Ascending aorta (tissue), 2 donors: ENCODE measurements around the gene YPEL4. TPM values are rescaled to one million over a fixed set of nuclear protein-coding genes. Genes with fewer than 3 reads are reported as not detected.

ENCODE experiments used
- DNase-seq, 2 donors: peaks; one replicate each; pipeline ENCODE4 v3.0.0-alpha.2; 2019; ENCODE audit warnings: low spot score in 2 of 2
- H3K27ac ChIP-seq, 2 donors: fragments of 200-600 bp; sonication (generic); one replicate each; pipeline ENCODE4 v1.5.1; 2016 to 2017; ENCODE audit warnings: mild to moderate bottlenecking in 1 of 2
- H3K27me3 ChIP-seq: fragments of 200-600 bp; sonication (generic); one replicate; pipeline ENCODE4 v1.5.1; 2017
- H3K36me3 ChIP-seq, 2 donors: fragments of 200-600 bp; sonication (generic); one replicate each; pipeline ENCODE4 v1.5.1; 2016
- H3K4me1 ChIP-seq, 2 donors: fragments of 200-600 bp; sonication (generic); one replicate each; pipeline ENCODE4 v1.5.1; 2016 to 2017; ENCODE audit warnings: mild to moderate bottlenecking in 1 of 2
- H3K4me3 ChIP-seq, 2 donors: fragments of 200-600 bp; sonication (generic); one replicate each; pipeline ENCODE4 v1.5.1; 2016 to 2017; ENCODE audit warnings: mild to moderate bottlenecking in 1 of 2
- H3K9me3 ChIP-seq, 2 donors: fragments of 200-600 bp; sonication (generic); one replicate each; pipeline ENCODE4 v1.5.1; 2016
- intact Hi-C: fragments of 100-400 bp; cut with DNase I; formaldehyde crosslinking; loops from one replicate; pipeline ENCODE4 v1.15.1; 2023
- total RNA-seq: library from RNA; depleted of rRNA; stranded (reverse); fragments of >200 nt; gene quantifications from one replicate; pipeline ENCODE4 v1.1.0, GENCODE V29; 2016
- TF ChIP-seq, protein P1 (sequence below), 3 experiments: fragments of 200-600 bp in 2 of 3; fragments of 450-650 bp in 1 of 3; sonication (generic) in 2 of 3; IDR thresholded peaks; one replicate each; pipeline ENCODE4 v1.5.1; 2016 to 2019; ENCODE audit warnings: antibody characterized with exemption in 3 of 3, mild to moderate bottlenecking in 1 of 3, moderate library complexity in 1 of 3

YPEL4 gene
- total RNA-seq, 1 donor from 2014 or later: not detected

DNA sequence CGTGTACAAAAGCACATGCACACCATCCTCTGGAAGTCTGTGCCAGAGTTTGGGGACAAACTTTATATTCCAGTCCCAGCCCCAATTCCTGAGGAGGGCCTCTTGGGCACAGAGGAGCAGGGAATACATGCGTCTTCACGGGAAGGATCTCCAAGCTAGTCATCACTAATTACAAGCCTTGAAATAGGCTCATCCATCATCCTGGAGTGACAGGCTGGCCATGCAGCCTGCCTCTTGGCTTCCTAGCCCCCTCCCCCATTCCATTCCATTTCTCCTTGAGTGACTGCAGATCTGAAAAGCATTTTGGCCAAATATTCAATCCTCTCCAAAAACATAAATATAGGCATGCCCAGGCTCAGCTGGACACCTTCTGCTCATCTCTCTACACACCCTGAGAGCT, 27.4 kb downstream of the YPEL4 start:
- no peak overlapping the region for H3K27ac ChIP-seq
- no peaks in the 10 kb centered on the region for H3K27me3 ChIP-seq
- H3K36me3 ChIP-seq: peaks cover 4 to 31% of the 10 kb centered on the region in 2 donors
- DNase-seq: no peak
- no peaks in the 10 kb centered on the region for H3K4me1 ChIP-seq
- TF ChIP-seq, protein P1, sequence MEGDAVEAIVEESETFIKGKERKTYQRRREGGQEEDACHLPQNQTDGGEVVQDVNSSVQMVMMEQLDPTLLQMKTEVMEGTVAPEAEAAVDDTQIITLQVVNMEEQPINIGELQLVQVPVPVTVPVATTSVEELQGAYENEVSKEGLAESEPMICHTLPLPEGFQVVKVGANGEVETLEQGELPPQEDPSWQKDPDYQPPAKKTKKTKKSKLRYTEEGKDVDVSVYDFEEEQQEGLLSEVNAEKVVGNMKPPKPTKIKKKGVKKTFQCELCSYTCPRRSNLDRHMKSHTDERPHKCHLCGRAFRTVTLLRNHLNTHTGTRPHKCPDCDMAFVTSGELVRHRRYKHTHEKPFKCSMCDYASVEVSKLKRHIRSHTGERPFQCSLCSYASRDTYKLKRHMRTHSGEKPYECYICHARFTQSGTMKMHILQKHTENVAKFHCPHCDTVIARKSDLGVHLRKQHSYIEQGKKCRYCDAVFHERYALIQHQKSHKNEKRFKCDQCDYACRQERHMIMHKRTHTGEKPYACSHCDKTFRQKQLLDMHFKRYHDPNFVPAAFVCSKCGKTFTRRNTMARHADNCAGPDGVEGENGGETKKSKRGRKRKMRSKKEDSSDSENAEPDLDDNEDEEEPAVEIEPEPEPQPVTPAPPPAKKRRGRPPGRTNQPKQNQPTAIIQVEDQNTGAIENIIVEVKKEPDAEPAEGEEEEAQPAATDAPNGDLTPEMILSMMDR (IDR thresholded peaks at IDR 0.05): no peak
- H3K9me3 ChIP-seq: peaks cover 0 to 5% of the 10 kb centered on the region in 2 donors
- intact Hi-C loops: no loop called here
- H3K4me3 ChIP-seq: no peak overlapping the region

DNA sequence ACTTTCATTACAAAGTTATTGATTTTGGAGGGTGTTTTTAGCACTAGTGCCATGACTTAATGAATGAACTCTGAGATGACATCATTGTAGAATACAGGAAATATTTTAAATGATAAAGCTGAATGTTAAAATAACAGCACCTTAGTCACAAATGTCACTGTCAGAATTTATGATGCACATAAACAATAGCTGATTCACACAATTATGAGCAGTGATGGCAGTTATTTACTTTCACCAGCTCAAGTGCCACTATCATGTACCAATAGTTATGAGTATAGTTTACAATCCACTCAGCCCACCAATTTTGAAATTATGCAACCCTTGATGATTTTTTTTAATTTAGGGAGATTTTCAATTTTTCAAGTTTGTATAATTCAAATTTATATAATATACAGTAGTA, 29.2 kb downstream of the YPEL4 start:
- TF ChIP-seq, protein P1 (IDR thresholded peaks at IDR 0.05): no peak

DNA sequence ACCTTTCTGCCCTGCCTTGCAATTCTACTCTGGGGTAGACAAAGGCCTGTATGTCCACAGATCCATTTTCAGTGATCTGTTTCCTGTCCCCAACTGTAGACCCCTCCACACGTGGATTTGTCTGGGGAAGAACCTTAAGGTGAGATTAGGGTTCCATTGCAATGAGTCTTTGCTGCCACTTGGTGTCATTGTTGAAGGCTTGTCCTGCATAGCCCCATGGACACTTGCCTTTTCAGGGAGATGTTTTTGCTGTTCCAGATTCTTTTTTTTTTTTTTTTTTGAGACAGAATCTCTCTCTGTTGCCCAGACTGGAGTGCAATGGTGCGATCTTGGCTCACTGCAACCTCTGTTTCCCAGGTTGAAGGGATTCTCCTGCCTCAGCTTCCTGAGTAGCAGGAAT, 30.4 kb downstream of the YPEL4 start:
- intact Hi-C loops: no loop called here
- Histone ChIP-seq H3K4me3 (no peak overlapping the region), H3K27ac (no peak overlapping the region), H3K9me3 (peaks cover 0 to 5% of the 10 kb centered on the region in 2 donors), H3K36me3 (peaks cover 20 to 54% of the 10 kb centered on the region in 2 donors), H3K27me3 (no peaks in the 10 kb centered on the region), H3K4me1 (no peaks in the 10 kb centered on the region)
- no peak for DNase-seq
- TF ChIP-seq, protein P1 (IDR thresholded peaks at IDR 0.05): no peak

More for the DNA sequence above, 29.2 kb downstream of the YPEL4 start:
- Histone ChIP-seq H3K4me1 (no peaks in the 10 kb centered on the region), H3K27ac (no peak overlapping the region), H3K9me3 (peaks cover 0 to 5% of the 10 kb centered on the region in 2 donors), H3K36me3 (peaks cover 9 to 43% of the 10 kb centered on the region in 2 donors), H3K4me3 (no peak overlapping the region), H3K27me3 (no peaks in the 10 kb centered on the region)
- DNase-seq: no peak
- intact Hi-C loops: no loop called here

DNA sequence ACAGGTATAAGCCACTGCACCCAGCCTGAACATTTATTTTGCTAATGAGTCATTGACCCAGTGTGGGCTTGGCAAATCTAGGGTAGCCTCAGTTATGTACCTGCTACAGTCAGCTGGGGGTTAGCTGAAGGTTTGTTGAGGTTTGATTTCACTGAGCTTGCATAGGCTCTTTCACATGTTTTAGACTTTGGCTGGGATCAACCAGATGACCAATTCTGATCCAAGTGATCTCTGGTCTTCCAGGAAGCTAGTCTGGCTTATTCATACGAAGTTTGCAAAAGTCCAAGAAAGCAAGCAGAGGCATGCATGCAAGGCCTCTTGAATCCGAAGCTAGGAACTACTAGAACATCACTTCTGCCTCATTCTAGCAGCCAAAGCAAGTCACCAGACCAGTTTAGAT, 31.3 kb downstream of the YPEL4 start:
- Histone ChIP-seq H3K4me1 (no peaks in the 10 kb centered on the region), H3K36me3 (peaks cover 29 to 63% of the 10 kb centered on the region in 2 donors), H3K4me3 (no peak overlapping the region), H3K9me3 (peaks cover 0 to 5% of the 10 kb centered on the region in 2 donors), H3K27me3 (no peaks in the 10 kb centered on the region), H3K27ac (no peak overlapping the region)
- TF ChIP-seq, protein P1 (IDR thresholded peaks at IDR 0.05): no peak
- intact Hi-C loops: no loop called here
- DNase-seq: no peak

DNA sequence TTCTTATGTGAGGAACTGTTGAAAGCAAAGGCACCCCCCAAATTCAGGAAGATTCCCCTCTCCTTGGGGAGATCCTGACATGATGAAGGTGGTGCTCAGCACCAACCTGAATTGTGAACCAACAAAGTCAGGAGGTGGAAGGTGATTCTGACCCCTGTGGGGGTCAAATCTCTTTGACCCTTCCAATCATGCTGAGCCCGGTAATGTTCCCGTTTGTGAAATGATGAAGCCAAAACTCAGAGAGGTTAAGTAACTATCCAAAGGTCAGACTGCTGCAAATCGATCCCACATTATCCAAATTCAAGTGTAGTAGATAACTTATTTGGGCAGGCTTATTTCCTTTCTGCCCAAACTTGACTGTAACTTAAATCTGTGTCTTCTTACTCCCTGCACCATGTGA, 33.1 kb downstream of the YPEL4 start:
- peaks cover 0 to 5% of the 10 kb centered on the region in 2 donors for H3K9me3 ChIP-seq
- no peak overlapping the region for H3K4me3 ChIP-seq
- no peaks in the 10 kb centered on the region for H3K27me3 ChIP-seq
- TF ChIP-seq, protein P1 (IDR thresholded peaks at IDR 0.05): no peak
- no peaks in the 10 kb centered on the region for H3K4me1 ChIP-seq
- intact Hi-C loops: no loop called here
- H3K36me3 ChIP-seq: peaks cover 43 to 76% of the 10 kb centered on the region in 2 donors
- no peak for DNase-seq
- H3K27ac ChIP-seq: no peak overlapping the region

DNA sequence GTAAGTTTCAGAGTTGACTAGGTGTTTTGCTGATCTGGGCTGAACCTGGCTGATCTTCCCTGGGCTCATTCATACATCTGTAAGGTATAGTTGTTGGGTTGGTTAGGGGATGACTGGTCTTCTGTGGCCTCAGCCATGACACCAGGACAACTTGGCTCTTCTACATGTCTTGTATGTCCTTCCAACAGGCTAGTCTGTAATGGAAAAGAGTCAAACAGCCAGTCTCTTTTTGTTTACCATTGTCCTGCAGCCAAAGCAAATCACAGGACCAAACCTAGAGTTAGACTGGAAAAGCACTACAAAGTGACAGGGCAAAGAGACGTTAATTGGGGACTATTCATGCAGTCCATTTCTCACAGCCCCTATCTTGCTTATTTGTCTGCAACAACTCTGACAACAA, 34.4 kb downstream of the YPEL4 start:
- intact Hi-C loops: no loop called here
- no peak for DNase-seq
- H3K4me1 ChIP-seq: no peaks in the 10 kb centered on the region
- TF ChIP-seq, protein P1 (IDR thresholded peaks at IDR 0.05): no peak
- no peak overlapping the region for H3K27ac ChIP-seq
- peaks cover 55 to 79% of the 10 kb centered on the region in 2 donors for H3K36me3 ChIP-seq
- H3K27me3 ChIP-seq: no peaks in the 10 kb centered on the region
- peaks cover 0 to 5% of the 10 kb centered on the region in 2 donors for H3K9me3 ChIP-seq
- H3K4me3 ChIP-seq: no peak overlapping the region
